Peyer's patch (tissue), 4 donors: ENCODE data around the gene NFASC. TPM values are rescaled to one million over a fixed set of nuclear protein-coding genes. Genes with fewer than 3 reads are reported as not detected.

Experiments
- DNase-seq, 3 donors: peaks; one replicate each; pipeline ENCODE4 v3.0.0-alpha.2; 2017 to 2019
- H3K27ac ChIP-seq, 4 donors: fragments of 200-600 bp; sonication (generic); one replicate each; pipeline ENCODE4 v1.5.1; 2016 to 2019
- H3K27me3 ChIP-seq, 2 donors: fragments of 200-600 bp; sonication (generic); one replicate each; pipeline ENCODE4 v1.5.1; 2019
- H3K36me3 ChIP-seq, 3 donors: fragments of 200-600 bp; sonication (generic); one replicate each; pipeline ENCODE4 v1.5.1; 2016 to 2019
- H3K4me1 ChIP-seq, 4 donors: fragments of 200-600 bp; sonication (generic); one replicate each; pipeline ENCODE4 v1.5.1; 2016 to 2019
- H3K4me3 ChIP-seq, 4 donors: fragments of 200-600 bp; sonication (generic); 1 replicate in 3 of 4; 2 replicates in 1 of 4; pipeline ENCODE4 v1.5.1; 2016 to 2019; ENCODE audit warnings: mild to moderate bottlenecking in 1 of 4
- H3K9me3 ChIP-seq, 4 donors: fragments of 200-600 bp; sonication (generic); one replicate each; pipeline ENCODE4 v1.5.1; 2016 to 2019; ENCODE audit warnings: mild to moderate bottlenecking in 1 of 4
- POLR2A ChIP-seq, 2 donors: fragments of 450-650 bp; IDR thresholded peaks; one replicate each; pipeline ENCODE4 v1.5.1; 2017; ENCODE audit warnings: antibody characterized with exemption in 2 of 2, mild to moderate bottlenecking in 2 of 2, moderate library complexity in 2 of 2
- total RNA-seq, 4 donors: library from RNA; depleted of rRNA; stranded (reverse); fragments of >200 nt; gene quantifications; one replicate each; pipeline ENCODE4 v1.1.0, GENCODE V29; 2016
- TF ChIP-seq, protein P1 (sequence below), 6 experiments: fragments of 450-650 bp in 4 of 6; fragments of 200-600 bp in 2 of 6; sonication (generic) in 1 of 6; IDR thresholded peaks; one replicate each; pipeline ENCODE4 v1.5.1; 2017 to 2019; ENCODE audit warnings: antibody characterized with exemption in 6 of 6, mild to moderate bottlenecking in 3 of 6, moderate library complexity in 1 of 6

Gene NFASC
- total RNA-seq, 4 donors from 2014 or later = 3.2 to 90.0 (median 13.2) TPM

DNA sequence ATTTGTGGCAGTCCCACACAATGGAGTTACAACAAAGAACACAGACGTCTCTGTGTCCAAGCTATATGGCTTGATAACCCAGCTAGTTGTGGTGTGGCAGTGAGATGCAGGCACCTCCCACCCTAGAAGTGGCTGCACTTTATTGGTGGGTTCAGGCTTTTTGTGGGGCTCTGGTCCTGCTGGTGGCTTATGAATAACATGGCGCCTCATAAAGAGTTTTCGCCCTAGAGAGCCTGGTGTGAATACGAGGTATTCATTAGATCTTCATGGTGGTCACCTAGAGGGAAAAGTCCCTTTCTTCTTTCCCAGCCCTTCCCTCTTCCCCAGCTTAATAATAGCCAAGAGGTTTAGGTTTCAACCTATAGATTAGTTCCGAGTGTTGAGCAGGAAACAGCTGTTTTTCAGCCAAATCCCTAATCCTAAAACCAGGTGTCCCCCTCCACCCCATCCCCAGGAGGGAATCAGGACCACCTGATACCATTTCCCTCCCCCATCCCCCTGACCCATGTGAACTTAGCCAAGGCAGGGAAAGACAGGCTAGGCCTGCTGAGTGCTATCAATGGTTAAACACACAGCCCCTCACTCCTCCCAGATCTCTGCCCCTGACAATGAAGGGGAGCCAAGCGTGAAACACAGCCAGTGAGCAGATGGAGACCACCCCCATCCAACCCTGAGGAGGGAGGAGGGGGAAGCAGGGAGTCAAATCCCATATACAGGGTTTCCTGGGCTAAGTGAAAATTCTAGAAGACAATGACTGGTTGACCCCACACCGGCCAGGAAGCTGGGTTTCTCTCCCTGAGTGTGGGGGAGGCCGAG lies 58.2 kb downstream of the NFASC start:
- DNase-seq = no peak
- no peaks in the 10 kb centered on the region for H3K9me3 ChIP-seq
- H3K27me3 ChIP-seq = no peaks in the 10 kb centered on the region
- H3K4me1 ChIP-seq = no peaks in the 10 kb centered on the region
- H3K36me3 ChIP-seq = no peaks in the 10 kb centered on the region
- TF ChIP-seq POLR2A (IDR thresholded peaks at IDR 0.05) = no peak
- no peak overlapping the region for H3K27ac ChIP-seq
- H3K4me3 ChIP-seq = no peak overlapping the region

- TF ChIP-seq, protein P1, sequence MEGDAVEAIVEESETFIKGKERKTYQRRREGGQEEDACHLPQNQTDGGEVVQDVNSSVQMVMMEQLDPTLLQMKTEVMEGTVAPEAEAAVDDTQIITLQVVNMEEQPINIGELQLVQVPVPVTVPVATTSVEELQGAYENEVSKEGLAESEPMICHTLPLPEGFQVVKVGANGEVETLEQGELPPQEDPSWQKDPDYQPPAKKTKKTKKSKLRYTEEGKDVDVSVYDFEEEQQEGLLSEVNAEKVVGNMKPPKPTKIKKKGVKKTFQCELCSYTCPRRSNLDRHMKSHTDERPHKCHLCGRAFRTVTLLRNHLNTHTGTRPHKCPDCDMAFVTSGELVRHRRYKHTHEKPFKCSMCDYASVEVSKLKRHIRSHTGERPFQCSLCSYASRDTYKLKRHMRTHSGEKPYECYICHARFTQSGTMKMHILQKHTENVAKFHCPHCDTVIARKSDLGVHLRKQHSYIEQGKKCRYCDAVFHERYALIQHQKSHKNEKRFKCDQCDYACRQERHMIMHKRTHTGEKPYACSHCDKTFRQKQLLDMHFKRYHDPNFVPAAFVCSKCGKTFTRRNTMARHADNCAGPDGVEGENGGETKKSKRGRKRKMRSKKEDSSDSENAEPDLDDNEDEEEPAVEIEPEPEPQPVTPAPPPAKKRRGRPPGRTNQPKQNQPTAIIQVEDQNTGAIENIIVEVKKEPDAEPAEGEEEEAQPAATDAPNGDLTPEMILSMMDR (IDR thresholded peaks at IDR 0.05) = no peak
- no peak for TF ChIP-seq POLR2A (IDR thresholded peaks at IDR 0.05)
- Histone ChIP-seq H3K27me3 (no peaks in the 10 kb centered on the region), H3K4me3 (no peak overlapping the region), H3K9me3 (no peaks in the 10 kb centered on the region), H3K36me3 (no peaks in the 10 kb centered on the region), H3K4me1 (no peaks in the 10 kb centered on the region), H3K27ac (no peak overlapping the region)
- no peak for DNase-seq
Measured at GRCh38 chr1:204929487-204930154, 59.0 kb downstream of the NFASC start.

- TF ChIP-seq, protein P1 (IDR thresholded peaks at IDR 0.05) = no peak
- TF ChIP-seq POLR2A (IDR thresholded peaks at IDR 0.05) = no peak
- DNase-seq = no peak
- no peaks in the 10 kb centered on the region for H3K36me3 ChIP-seq
Measured at GRCh38 chr1:204930155-204930523, 59.5 kb downstream of the NFASC start.

DNA sequence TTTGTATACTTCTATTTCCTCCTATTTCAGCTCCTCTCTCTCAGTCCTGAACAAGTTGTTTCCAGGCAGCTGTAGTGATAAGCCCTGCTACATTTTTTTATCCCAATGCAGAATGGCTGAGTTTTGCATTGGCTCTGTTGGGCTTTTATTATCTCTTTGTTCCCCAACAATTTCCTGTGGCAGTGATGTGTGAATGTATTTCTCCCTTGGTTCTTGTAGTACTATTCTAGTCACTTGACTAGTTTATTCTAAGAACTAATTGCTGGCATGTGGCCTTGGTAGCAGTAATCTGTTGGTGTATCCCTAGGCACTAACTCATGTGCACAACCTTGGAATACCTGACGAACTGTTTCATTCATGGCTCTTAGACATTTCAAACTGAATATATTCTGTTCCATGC lies 60.7 kb downstream of the NFASC start:
- Histone ChIP-seq H3K4me3 (no peak overlapping the region), H3K4me1 (no peaks in the 10 kb centered on the region), H3K9me3 (no peaks in the 10 kb centered on the region), H3K27ac (no peak overlapping the region), H3K36me3 (no peaks in the 10 kb centered on the region), H3K27me3 (no peaks in the 10 kb centered on the region)
- no peak for DNase-seq
- TF ChIP-seq POLR2A (IDR thresholded peaks at IDR 0.05) = no peak
- TF ChIP-seq, protein P1 (IDR thresholded peaks at IDR 0.05) = no peak

More at GRCh38 chr1:204930155-204930523, 59.5 kb downstream of the NFASC start:
- H3K27ac ChIP-seq = no peak overlapping the region
- H3K9me3 ChIP-seq = no peaks in the 10 kb centered on the region
- no peak overlapping the region for H3K4me3 ChIP-seq
- H3K27me3 ChIP-seq = no peaks in the 10 kb centered on the region
- H3K4me1 ChIP-seq = no peaks in the 10 kb centered on the region

GRCh38 chr1:204931768-204932572 lies 61.3 kb downstream of the NFASC start:
- H3K27ac ChIP-seq = no peak overlapping the region
- no peaks in the 10 kb centered on the region for H3K4me1 ChIP-seq
- no peak for DNase-seq
- TF ChIP-seq, protein P1 (IDR thresholded peaks at IDR 0.05) = no peak
- TF ChIP-seq POLR2A (IDR thresholded peaks at IDR 0.05) = no peak
- H3K4me3 ChIP-seq = no peak overlapping the region
- no peaks in the 10 kb centered on the region for H3K27me3 ChIP-seq
- H3K9me3 ChIP-seq = no peaks in the 10 kb centered on the region
- H3K36me3 ChIP-seq = no peaks in the 10 kb centered on the region

DNA sequence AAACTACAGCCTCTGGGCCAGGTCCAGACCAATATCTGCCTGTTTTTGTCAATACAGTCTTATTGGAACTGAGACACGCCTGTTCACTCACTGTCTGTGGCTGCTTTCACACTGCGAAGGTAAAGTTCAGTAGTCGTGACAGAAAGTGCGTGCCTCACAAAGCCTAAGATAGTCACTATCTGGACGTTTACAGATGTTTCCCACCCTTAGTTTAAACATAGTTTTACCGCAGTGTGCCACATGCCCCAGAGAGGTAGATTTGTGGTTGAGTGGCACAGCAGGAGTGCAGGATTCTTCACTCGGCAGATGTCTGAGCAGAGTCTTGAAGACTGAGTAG lies 61.9 kb downstream of the NFASC start:
- Histone ChIP-seq H3K9me3 (no peaks in the 10 kb centered on the region), H3K4me3 (no peak overlapping the region), H3K27me3 (no peaks in the 10 kb centered on the region), H3K4me1 (no peaks in the 10 kb centered on the region), H3K36me3 (no peaks in the 10 kb centered on the region), H3K27ac (no peak overlapping the region)
- no peak for DNase-seq
- TF ChIP-seq, protein P1 (IDR thresholded peaks at IDR 0.05) = no peak
- TF ChIP-seq POLR2A (IDR thresholded peaks at IDR 0.05) = no peak
